HG02852 (cell line): ENCODE measurements around the gene HSD17B4.
"Not testable (repeated sequence)": the region's sequence is repeated elsewhere in the genome, so short reads cannot be mapped to it uniquely, and the experiment has no call there.

Experiments
- ATAC-seq: cut with Tn5 transposase; IDR thresholded peaks from one replicate; pipeline ENCODE4 v1.9.1; 2021; ENCODE audit warnings: mild to moderate bottlenecking, moderate library complexity; ENCODE audit not compliant: unreplicated experiment

The HSD17B4 gene

DNA sequence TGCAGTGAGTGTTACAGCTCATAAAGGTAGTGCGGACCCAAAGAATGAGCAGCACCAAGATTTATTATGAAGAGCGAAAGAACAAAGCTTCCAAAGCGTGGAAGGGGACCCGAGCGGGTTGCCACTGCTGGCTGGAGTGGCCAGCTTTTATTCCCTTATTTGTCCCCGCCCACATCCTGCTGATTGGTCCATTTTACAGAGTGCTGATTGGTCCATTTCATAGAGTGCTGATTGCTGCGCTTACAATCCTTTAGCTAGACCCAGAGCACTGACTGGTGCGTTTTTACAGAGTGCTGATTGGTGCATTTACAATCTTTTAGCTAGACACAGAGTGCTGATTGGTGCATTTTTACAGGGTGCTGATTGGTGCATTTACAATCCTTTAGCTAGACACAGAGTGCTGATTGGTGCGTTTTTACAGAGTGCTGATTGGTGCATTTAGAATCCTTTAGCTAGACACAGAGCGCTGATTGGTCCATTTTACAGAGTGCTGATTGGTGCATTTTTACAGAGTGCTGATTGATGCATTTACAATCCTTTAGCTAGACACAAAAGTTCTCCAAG is 19.5 kb upstream of the HSD17B4 start:
- not testable (repeated sequence) for ATAC-seq

- peak; percentile 89 for ATAC-seq
Observed at GRCh38 chr5:119435436-119436132, 16.7 kb upstream of the HSD17B4 start.

- not testable (repeated sequence) for ATAC-seq
Observed at GRCh38 chr5:119437785-119438586, 14.3 kb upstream of the HSD17B4 start.

DNA sequence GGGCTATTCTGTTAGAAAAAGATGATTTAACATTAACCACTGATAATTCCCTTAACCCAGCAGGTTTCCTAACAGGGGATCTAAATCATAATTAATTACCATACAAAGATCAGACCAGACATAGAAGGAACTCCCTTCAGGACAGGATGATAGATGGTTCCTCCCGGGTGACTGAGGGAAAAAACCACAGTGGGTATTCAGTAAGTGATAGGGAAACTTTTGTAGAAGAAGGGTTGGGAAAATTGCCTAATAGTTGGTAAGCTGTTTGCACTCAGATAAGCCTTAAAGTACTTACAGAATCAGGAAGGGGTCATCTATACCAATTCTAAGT is 13.7 kb upstream of the HSD17B4 start:
- not testable (repeated sequence) for ATAC-seq

GRCh38 chr5:119439140-119439631 is 13.1 kb upstream of the HSD17B4 start:
- no peak for ATAC-seq

GRCh38 chr5:119439632-119440031 is 12.7 kb upstream of the HSD17B4 start:
- ATAC-seq, result not testable (repeated sequence)

GRCh38 chr5:119444643-119445042 is 7.7 kb upstream of the HSD17B4 start:
- not testable (repeated sequence) for ATAC-seq

- ATAC-seq, result no peak
Observed at GRCh38 chr5:119445544-119445943, 6.8 kb upstream of the HSD17B4 start.

DNA sequence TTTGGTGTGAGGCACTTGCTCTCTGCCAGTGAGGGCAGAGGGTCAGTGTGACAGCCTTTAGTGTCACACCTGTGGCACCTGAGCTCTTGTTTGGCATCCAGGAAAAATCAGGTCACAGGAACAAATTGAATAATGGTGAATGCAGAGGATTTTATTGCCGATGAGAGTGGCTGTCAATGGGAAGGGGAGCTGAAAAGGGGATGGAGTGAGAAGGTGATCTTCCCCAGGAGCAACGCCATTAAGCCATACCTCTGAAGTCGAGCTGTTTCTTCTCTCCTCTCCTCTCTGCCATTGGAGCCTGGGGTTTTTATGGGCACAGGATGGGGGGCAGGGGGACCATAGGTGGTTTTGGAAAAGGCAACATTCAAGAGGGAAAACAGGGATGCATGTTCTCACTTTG is 2.4 kb upstream of the HSD17B4 start:
- no peak for ATAC-seq

DNA sequence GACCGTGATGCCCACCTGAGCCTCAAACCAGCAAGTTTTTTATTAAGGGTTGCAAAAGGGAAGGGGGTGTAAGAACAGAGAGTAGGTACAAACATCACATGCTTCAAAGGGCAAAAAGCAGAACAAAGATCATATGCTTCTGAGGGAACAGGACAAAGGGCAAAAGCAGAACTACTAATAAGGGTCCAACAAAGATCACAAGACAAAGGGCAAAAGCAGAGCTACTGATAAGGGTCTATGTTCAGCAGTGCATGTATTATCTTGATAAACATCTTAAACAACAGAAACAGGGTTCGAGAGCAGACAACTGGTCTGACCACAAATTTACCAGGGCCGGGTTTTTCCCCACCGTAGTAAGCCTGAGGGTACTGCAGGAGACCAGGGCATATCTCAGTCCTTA is 1.7 kb upstream of the HSD17B4 start:
- ATAC-seq, result not testable (repeated sequence)

DNA sequence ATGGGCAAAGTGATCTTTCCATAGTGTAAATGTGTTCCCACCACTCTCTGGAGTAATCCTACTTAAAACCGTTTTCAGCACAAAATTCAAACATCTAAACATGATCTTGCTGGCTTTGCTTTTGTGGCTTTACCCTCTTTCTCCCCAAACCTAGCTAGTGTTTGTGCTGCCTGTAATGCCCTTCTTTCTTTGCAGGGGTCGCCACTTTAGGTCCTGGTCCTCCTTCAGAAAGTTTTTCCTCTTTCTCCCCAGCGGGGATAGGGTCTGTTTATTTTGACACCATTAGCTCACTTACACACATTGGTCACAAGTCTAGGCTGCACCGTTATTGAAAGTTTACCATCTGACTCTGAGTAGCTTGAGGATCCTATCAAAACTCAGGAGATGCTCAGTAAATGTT is 736 bp upstream of the HSD17B4 start:
- ATAC-seq, result no peak

DNA sequence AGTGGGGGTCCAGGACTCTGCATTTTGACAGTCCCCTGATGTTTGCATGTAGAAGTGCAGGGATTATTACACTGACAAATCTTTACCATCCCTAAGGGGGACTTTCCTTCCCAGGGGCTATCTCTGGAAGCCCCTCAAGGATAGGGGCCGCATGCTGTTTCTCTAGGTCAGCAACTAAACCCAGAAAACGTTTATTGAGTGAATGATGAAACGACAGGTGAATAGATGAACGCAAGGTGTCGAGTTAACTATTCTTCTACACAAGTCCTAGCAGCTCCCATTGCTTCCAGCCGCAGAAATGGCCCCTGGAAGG is 281 bp upstream of the HSD17B4 start:
- ATAC-seq, result no peak

GRCh38 chr5:119453040-119453373 is 710 bp downstream of the HSD17B4 start:
- peak; percentile 13 for ATAC-seq

DNA sequence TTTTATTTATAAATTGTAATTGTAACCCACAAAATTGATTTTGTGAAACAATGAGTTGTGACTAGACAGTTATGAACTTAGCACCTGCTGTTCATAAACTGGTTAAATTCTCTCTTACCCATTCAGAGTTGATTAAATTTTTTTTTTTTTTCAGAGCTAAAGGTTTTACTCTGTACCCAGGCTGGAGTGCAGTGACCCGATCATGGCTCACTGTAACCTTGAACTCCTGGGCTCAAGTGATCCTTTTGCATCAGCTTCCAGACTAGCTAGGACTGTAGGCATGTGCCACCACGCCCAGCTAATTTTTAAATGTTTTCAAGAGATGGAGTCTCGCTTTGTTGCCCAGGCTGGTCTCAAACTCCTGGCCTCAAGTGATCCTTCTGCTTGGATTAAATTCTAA is 1.9 kb downstream of the HSD17B4 start:
- ATAC-seq, result no peak

- no peak for ATAC-seq
Observed at GRCh38 chr5:119458911-119459632, 6.8 kb downstream of the HSD17B4 start.

DNA sequence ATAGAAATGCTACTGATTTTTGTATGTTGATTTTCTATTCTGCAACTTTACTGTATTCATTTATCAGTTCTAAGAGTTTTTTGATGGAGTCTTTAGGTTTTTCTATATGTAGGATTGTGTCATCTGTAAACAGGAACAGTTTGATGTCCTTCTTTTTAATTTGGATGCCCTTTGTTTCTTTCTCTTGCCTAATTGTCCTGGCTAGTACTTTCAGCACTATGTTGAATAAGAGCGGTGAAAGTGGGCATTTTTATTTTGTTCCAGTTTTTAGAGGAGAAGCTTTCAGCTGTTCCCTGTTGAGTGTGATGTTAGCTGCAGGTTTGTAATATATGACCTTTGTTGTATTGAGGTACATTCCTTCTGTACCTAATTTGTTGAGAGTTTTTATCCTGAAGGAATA is 13.3 kb downstream of the HSD17B4 start:
- no peak for ATAC-seq

DNA sequence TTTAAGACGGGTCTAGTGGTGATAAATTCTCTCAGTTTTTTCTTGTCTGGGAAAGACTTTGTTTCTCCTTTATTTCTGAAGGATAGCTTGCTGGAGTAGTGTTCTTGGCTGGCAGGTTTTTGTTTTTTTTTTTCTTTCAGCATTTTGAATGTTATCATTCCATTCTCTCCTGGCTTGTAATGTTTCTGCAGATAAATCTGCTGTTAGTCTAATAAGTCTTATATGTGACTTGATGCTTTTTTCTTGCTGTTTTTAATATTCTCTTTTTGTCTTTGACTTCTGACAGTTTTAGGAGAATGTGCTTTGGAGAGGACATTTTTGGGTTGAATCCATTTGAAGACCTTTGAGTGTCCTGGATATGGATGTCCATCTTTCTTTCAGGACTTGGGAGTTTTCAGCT is 16.0 kb downstream of the HSD17B4 start:
- ATAC-seq, result no peak

DNA sequence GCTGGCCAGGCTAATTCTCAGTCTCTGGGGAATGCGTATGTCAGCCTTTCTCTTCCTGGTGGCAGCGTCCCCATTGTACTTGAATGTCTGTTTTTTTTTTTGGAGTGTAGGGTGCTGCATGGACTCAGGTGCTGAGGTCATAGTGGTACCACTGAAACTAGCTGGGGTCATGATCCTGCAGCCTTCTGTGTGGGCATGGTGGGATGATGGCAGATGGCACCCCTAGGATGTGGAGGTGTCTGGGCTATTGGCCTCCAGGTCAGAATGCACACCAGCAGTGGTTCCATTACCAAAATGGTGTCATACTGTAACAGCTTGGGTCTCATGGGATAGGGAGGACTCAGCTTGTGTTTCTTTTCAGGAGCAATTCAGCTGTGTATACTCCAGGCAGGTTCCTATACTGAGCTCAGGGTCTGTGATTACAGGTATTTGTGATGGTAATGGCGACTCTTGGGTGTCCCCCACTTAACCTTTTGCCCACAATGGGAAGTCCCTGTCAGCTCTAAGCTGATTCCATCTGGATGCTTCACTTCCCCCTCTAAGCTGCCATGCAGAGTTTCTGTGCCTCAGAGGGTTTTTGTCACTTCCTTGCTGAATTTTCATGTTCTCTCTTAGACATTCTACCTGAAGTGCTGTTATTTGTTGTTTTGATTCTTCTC is 17.9 kb downstream of the HSD17B4 start:
- ATAC-seq, result peak; percentile 88

DNA sequence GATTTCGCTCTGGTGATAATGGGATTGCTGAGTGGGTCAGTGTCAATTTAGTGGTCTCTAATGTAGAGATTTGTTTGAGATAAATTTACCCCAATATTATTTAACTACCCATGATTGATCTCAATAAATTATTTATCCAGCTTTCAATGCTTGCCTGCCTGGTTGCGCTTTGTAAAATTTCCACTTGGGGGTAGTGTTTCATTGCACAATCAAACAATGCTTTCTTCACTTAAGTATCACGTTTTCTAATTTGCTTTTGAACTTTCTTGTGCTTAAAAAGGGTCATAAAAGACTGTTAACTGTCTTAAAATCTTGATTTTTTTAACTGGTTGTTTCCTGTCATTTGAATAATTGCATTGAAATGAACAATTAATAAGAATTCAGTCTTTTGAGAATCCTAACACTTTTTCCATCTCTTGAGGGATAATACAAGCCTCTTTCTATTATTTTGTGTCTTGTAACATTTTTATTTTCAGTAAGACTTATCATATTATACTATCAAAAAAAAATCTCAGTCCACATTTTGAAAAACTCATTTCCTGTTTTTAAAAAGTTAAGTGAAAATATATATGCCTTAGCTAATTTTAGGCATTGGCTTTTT is 18.7 kb downstream of the HSD17B4 start:
- peak; percentile 57 for ATAC-seq

DNA sequence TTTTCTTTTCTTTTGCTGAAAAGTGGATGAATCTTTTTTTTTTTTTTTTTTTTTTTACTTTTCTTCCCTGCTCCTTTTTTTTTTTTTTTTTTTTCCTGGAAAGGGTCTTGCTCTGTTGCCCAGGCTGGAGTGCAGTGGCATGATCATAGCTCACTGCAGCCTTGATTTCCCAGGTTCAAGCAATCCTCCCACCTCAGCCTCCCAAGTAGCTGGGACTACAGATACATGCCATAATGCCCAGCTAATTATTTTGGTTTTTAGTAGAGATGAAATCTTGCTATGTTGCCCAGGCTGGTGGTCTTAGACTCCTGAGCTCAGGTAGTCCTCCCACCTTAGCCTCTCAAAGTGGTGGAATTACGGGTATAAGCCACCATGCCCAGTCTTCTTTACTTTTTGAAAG is 20.9 kb downstream of the HSD17B4 start:
- no peak for ATAC-seq

DNA sequence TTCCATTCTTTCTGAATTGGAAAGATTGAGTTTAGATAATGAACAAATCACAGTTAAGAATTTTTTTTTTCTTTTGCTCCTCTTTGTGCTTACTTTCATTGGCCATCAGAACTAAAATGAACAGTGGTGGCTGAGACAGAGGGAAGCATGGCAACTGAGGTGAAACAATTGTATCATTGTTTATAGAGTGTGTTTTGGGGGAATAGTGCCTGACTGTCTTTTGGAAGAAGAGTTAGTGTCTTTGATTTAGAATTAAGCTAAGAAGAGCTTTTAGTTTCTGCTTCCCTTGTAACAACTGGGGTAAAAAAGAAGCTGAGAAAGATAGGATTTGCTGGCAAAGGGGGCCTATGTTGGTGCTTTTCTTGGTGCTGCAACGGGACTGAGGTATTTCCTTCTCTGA is 24.0 kb downstream of the HSD17B4 start:
- no peak for ATAC-seq
